ENCODE results near the gene SLCO2B1. TPM values are rescaled to one million over a fixed set of nuclear protein-coding genes. Genes with fewer than 3 reads are reported as not detected.

The SLCO2B1 gene
- total RNA-seq, 1 donor from 2014 or later: not detected

DNA sequence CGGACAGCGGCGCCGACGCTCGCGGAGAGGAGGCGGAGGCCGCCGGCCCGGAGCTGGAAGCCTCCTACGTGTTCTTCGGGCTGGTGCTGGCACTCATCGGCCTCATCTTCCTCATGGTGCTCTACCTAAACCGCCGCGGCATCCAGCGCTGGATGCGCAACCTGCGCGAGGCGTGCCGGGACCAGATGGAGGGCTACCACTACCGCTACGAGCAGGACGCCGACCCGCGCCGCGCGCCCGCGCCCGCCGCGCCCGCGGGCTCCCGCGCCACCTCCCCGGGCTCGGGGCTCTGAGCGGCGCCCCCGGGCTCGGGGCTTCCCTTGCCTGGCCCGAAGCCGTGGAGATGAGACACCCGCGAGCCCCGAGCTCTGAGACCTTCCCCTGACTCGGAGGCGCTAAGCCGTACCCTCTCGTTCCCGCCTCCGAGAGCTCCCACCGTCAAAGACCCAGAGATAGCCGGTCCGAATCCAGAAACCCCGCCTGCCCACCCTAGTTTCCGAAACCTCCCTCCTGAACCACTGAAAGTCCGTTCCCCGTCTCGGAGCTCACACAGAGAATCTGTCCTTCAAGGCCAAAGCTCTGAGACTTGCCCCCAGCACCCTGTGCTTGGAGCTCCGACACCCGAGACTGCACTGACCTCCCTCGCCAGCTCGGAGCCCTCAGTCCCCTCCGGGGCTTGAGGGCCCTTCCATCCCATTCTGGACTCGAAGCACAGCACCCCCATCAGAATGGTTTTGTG lies 91.2 kb downstream of the SLCO2B1 start:
- Mint-ChIP-seq H3K9me3 (no peaks in the 10 kb centered on the region), H3K4me3 (peak overlapping the region; percentile 60), H3K36me3 (no peaks in the 10 kb centered on the region), H3K4me1 (peaks cover 6% of the 10 kb centered on the region), H3K27ac (no peak overlapping the region), H3K27me3 (ENCODE audit: low read depth) (peaks cover 83% of the 10 kb centered on the region)
- TF ChIP-seq, protein P1, sequence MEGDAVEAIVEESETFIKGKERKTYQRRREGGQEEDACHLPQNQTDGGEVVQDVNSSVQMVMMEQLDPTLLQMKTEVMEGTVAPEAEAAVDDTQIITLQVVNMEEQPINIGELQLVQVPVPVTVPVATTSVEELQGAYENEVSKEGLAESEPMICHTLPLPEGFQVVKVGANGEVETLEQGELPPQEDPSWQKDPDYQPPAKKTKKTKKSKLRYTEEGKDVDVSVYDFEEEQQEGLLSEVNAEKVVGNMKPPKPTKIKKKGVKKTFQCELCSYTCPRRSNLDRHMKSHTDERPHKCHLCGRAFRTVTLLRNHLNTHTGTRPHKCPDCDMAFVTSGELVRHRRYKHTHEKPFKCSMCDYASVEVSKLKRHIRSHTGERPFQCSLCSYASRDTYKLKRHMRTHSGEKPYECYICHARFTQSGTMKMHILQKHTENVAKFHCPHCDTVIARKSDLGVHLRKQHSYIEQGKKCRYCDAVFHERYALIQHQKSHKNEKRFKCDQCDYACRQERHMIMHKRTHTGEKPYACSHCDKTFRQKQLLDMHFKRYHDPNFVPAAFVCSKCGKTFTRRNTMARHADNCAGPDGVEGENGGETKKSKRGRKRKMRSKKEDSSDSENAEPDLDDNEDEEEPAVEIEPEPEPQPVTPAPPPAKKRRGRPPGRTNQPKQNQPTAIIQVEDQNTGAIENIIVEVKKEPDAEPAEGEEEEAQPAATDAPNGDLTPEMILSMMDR (IDR thresholded peaks at IDR 0.05; ENCODE audit: unreplicated experiment): peak; percentile 3
- DNase-seq (ENCODE audit: low spot score in 2 of 2, unreplicated experiment in 2 of 2): peak in 1 of 2 experiments; percentile 16

DNA sequence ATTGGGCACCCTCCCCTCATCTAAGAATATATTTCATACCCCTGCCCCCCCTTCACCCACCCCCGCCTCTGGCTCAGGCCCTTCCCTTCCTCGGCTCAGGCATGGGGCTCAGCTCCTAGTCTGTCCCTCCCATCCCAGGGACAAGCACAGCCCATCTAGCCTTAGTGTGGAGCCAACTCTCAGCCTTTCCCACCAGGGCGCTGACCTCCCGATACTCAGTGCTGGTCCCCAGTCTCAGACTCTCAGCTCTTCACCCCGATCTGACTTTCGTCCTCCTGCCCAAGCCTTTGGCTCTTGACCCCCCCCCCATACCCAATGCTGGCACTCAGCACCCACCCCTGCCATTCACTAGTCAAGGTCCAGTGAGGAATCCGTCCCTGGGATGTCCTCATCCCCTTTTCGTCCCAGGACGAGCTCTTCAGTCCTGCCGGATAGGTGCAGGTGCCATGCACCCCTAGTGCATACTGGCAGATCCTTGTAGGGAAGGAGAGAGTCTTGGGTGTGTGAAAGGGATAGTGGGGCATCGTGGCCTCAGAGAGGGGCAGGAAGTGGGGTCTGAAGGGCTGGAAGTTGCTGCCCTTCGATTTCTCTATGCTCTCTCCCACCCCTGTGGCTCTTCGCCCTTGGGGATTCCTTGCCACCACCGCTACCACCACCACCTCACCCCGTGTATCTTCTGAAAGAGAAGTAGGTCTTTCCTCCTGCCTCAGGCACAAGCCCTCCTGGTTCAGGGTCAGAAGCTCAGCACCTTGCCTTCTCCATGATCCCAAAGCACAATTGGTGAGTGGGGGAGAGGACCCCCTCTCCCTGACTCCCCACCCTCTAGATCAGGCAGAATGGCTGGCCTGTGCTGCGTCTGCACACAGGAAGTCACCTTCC lies 92.1 kb downstream of the SLCO2B1 start:
- H3K27me3 Mint-ChIP-seq (ENCODE audit: low read depth): peaks cover 77% of the 10 kb centered on the region
- H3K4me1 Mint-ChIP-seq: peaks cover 6% of the 10 kb centered on the region
- no peaks in the 10 kb centered on the region for H3K9me3 Mint-ChIP-seq
- TF ChIP-seq, protein P1 (IDR thresholded peaks at IDR 0.05; ENCODE audit: unreplicated experiment): no peak
- H3K4me3 Mint-ChIP-seq: peak overlapping the region; percentile 60
- H3K36me3 Mint-ChIP-seq: no peaks in the 10 kb centered on the region
- no peak overlapping the region for H3K27ac Mint-ChIP-seq
- peak in 1 of 2 experiments; percentile 1 for DNase-seq (ENCODE audit: low spot score in 2 of 2, unreplicated experiment in 2 of 2)

DNA sequence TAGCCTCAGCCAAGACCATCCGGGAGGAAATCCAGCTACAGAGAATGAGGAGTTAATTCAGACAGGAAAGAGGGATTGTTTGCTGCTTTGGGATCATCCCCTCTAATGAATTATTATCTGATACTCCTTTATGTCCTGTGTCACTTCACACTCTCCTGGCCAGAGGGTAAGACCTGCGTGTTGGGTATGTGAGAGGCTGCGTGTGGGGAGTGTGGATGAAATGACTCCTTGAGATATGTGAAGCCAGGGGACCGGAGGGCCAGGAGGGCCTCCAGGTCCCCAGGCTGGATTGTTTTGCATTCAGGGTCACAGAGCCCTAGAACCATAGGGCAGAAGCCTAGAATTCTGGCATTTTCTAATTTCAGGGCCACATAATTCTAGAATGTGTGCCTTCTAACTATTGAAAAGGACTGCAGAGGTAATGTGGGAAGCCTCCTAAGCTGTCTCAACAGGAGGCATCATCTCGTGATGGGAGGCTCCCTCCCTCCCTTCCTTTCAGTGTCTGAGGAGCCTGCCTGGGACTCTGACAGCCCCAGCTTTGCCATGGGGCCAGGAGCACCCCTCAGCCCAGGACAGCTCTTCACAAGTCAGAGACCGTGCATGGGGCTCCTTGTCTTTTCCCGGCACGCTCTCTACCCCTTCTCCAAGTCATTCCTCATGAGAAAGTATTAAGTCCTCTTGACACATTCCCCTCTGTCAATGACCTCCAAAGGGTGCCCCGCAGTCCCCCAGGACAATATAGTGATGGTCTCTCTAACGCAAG lies 93.3 kb downstream of the SLCO2B1 start:
- Mint-ChIP-seq H3K27me3 (ENCODE audit: low read depth) (peaks cover 64% of the 10 kb centered on the region), H3K27ac (no peak overlapping the region), H3K9me3 (no peaks in the 10 kb centered on the region), H3K36me3 (no peaks in the 10 kb centered on the region), H3K4me1 (peaks cover 6% of the 10 kb centered on the region), H3K4me3 (no peak overlapping the region)
- DNase-seq (ENCODE audit: low spot score in 2 of 2, unreplicated experiment in 2 of 2): peak in 1 of 2 experiments; percentile 9
- TF ChIP-seq, protein P1 (IDR thresholded peaks at IDR 0.05; ENCODE audit: unreplicated experiment): no peak

DNA sequence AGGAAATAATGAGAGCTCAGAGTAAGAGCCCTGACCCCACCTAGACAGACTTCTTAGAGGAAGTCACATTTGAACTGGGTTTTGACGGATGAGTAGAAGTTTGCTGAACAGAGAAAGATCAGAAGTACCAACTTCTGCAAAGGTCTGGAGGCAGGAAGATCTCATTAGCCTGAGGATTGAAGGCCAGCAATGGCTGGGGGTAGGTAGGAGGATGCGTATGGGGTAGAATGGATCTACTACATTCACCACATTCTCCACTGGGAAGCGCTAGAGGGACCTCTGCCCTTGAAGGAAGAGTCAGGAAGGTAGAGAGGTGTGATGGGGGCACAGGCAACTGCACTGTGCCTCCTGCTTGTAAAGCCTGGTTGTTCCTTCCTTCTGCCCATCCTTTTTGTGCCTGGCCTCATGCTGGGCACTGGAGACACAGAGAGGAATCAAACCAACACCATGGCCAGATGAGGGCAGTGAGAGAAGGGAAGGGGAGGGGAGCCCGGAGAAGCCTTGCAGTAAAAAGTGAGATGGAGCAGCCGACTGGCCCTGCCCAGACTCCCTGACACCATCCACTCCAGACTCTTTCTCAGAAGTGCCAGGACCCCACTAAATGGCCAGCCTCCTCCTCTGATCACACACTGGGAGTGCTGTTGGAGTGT lies 94.6 kb downstream of the SLCO2B1 start:
- no peak overlapping the region for H3K4me3 Mint-ChIP-seq
- H3K4me1 Mint-ChIP-seq: peaks cover 4% of the 10 kb centered on the region
- TF ChIP-seq, protein P1 (IDR thresholded peaks at IDR 0.05; ENCODE audit: unreplicated experiment): no peak
- DNase-seq (ENCODE audit: low spot score in 2 of 2, unreplicated experiment in 2 of 2): peak in 1 of 2 experiments; percentile 6
- H3K27ac Mint-ChIP-seq: no peak overlapping the region
- H3K36me3 Mint-ChIP-seq: no peaks in the 10 kb centered on the region
- H3K9me3 Mint-ChIP-seq: no peaks in the 10 kb centered on the region
- H3K27me3 Mint-ChIP-seq (ENCODE audit: low read depth): peaks cover 60% of the 10 kb centered on the region

Measured in mesothelial cell of epicardium (in vitro differentiated cells).